VCaP (cell line): ENCODE data around the gene ABCC8.

ENCODE experiments used
- H3K27ac ChIP-seq: fragments of 450-650 bp; 2 replicates; pipeline ENCODE4 v1.5.1; 2017
- TF ChIP-seq, protein P1 (sequence below): fragments of 450-650 bp; conservative IDR thresholded peaks from 2 replicates; pipeline ENCODE4 v1.5.1; 2017; ENCODE audit warnings: mild to moderate bottlenecking, moderate library complexity

Gene ABCC8

DNA sequence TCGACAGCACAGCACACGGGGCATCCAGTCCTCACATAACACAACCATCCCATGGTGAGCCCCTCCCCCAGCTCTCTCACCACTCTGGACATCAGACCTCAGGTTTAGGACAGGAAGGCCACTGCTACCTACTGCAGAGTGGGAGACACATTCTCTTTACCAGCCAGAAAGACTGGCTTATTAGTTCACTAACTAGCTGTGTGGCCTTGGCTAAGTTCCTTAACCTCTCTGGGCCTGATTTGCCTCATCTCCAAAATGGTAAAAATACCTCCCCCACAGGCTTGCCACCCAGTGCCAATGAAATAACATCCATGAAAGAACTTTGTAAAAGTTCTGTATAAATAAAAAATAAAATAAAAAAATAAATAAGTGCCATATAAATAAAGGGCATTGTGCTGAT is 35.5 kb upstream of the ABCC8 start:
- no peak overlapping the region for H3K27ac ChIP-seq

GRCh38 chr11:17511571-17511970 is 34.9 kb upstream of the ABCC8 start:
- TF ChIP-seq, protein P1, sequence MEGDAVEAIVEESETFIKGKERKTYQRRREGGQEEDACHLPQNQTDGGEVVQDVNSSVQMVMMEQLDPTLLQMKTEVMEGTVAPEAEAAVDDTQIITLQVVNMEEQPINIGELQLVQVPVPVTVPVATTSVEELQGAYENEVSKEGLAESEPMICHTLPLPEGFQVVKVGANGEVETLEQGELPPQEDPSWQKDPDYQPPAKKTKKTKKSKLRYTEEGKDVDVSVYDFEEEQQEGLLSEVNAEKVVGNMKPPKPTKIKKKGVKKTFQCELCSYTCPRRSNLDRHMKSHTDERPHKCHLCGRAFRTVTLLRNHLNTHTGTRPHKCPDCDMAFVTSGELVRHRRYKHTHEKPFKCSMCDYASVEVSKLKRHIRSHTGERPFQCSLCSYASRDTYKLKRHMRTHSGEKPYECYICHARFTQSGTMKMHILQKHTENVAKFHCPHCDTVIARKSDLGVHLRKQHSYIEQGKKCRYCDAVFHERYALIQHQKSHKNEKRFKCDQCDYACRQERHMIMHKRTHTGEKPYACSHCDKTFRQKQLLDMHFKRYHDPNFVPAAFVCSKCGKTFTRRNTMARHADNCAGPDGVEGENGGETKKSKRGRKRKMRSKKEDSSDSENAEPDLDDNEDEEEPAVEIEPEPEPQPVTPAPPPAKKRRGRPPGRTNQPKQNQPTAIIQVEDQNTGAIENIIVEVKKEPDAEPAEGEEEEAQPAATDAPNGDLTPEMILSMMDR = no peak
- H3K27ac ChIP-seq = no peak overlapping the region

More for the DNA sequence above, 35.5 kb upstream of the ABCC8 start:
- TF ChIP-seq, protein P1 = no peak

DNA sequence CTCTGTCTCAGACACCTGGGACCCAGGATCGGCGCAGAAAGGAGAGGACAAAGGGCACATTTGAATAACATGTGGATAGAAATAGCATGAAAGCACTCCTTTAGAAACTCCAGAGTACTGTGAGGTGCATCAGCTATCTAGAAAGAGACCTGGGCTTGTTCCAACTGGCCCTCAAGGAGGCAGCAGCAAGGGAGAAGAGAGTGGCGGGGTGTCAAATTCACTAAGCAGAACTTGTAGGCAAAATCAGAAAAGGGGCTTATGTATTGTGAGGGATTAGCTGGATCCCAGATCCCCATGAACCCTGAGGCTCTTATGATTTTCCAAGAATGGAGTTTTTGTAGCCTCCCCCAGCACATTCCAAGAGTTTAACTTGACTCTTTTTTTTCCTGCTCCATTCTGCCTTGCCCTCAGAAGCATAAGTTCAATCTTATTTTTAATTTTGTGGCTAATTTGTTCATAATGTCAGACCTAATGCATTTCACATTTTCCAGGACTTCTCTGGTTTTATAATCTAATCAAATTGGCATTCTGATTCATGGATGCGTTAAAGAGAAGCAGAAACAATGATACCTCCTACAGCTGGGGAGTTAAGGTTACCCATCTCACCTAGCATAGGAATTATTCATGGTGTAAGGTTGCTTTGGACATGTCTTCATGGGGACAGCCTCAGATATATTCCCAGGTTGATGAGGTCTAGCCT is 34.0 kb upstream of the ABCC8 start:
- TF ChIP-seq, protein P1 = no peak
- H3K27ac ChIP-seq = no peak overlapping the region

DNA sequence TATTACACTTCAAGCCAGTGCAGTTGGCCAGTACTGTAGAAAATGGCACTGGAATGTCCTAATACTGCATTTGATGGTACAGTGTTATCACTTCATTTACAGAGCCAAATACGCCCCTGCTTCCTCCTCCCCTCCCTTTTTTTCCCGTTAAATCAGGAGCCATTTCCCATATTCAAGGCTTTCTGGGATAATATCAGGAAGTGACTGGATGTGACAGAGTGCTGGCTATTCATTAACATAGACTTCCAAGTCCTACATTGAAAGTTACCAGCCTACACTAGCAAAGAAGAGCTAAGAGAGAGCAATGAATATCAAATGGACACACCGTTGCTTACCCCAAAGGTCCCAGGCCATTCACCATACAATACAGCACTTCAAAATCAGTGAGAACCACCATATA is 32.1 kb upstream of the ABCC8 start:
- TF ChIP-seq, protein P1 = no peak
- H3K27ac ChIP-seq = no peak overlapping the region

GRCh38 chr11:17508306-17508705 is 31.7 kb upstream of the ABCC8 start:
- H3K27ac ChIP-seq = no peak overlapping the region
- TF ChIP-seq, protein P1 = no peak

GRCh38 chr11:17507773-17508172 is 31.1 kb upstream of the ABCC8 start:
- H3K27ac ChIP-seq = no peak overlapping the region
- TF ChIP-seq, protein P1 = no peak

DNA sequence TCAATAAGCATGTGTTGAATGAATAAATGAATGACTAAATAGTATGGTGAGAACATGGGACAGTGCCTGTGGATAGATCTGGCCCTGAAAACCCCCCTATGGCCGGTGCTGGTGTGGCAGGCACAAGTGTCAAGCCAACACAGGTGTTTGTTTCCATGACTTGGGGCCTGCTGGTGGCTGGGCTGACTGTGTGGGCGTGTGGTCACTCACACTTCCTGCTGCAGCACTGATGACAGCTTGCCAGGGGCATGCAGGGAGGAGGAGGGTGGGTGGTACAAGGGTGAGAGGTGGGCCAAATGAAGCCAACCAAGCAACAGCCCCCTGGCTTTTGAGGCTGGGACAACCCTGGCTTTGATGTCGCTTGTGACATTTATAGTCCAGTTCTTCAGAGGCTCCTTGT is 30.3 kb upstream of the ABCC8 start:
- TF ChIP-seq, protein P1 = no peak
- no peak overlapping the region for H3K27ac ChIP-seq
